WTC11 (cell line): ENCODE measurements around the gene LAMB4. TPM values are rescaled to one million over a fixed set of nuclear protein-coding genes. Genes with fewer than 3 reads are reported as not detected.

Source experiments
- ATAC-seq: fragments of 200-7000 bp; cut with Tn5 transposase; 2 replicates; pipeline ENCODE4 v1.10.0; 2021; ENCODE audit warnings: mild to moderate bottlenecking, moderate library complexity
- CTCF ChIA-PET: fragments of 300-600 bp; sonication (Branson Sonifier 250); formaldehyde crosslinking; loops from one replicate; lab custom pipeline; 2021; ENCODE audit warnings: antibody characterized with exemption; lab: Charles Lee
- POLR2A ChIA-PET: fragments of 350-600 bp; sonication (Branson Sonifier 250); formaldehyde crosslinking; loops from one replicate; lab custom pipeline; 2021; ENCODE audit warnings: antibody characterized with exemption; lab: Charles Lee
- DNase-seq: peaks from one replicate; pipeline ENCODE4 v3.0.0; 2021; ENCODE audit warnings: low spot score
- H3K27ac Mint-ChIP-seq: 2 replicates; pipeline ENCODE4 v1.8.0; 2021; ENCODE audit warnings: mixed read lengths
- H3K27me3 Mint-ChIP-seq: 2 replicates; pipeline ENCODE4 v1.8.0; 2021; ENCODE audit warnings: low read depth, mild to moderate bottlenecking, moderate library complexity, mixed read lengths
- H3K36me3 Mint-ChIP-seq: 2 replicates; pipeline ENCODE4 v1.8.0; 2021; ENCODE audit warnings: mixed read lengths
- H3K4me1 Mint-ChIP-seq: 2 replicates; pipeline ENCODE4 v1.8.0; 2022; ENCODE audit warnings: mixed read lengths
- H3K4me3 Mint-ChIP-seq: 2 replicates; pipeline ENCODE4 v1.8.0; 2021; ENCODE audit warnings: mild to moderate bottlenecking, moderate library complexity, mixed read lengths
- H3K9me3 Mint-ChIP-seq: 2 replicates; pipeline ENCODE4 v1.8.0; 2021; ENCODE audit warnings: mixed read lengths
- AR ChIP-seq: fragments of 250-450 bp; sonication (Bioruptor Pico); IDR thresholded peaks from 2 replicates; pipeline ENCODE4 v1.9.0; 2021; ENCODE audit warnings: mild to moderate bottlenecking
- ATF1 ChIP-seq: sonication (generic); formaldehyde crosslinking; IDR thresholded peaks from 2 replicates; pipeline ENCODE4 v1.8.1; 2023; ENCODE audit warnings: mild to moderate bottlenecking, moderate library complexity, missing genetic modification reagents
- ATF3 ChIP-seq: sonication (generic); formaldehyde crosslinking; conservative IDR thresholded peaks from 2 replicates; pipeline ENCODE4 v1.8.1; 2022; ENCODE audit warnings: mild to moderate bottlenecking, missing genetic modification reagents
- CBFB ChIP-seq: sonication (generic); formaldehyde crosslinking; IDR thresholded peaks from 2 replicates; pipeline ENCODE4 v1.8.1; 2022; ENCODE audit warnings: mild to moderate bottlenecking, low read depth, missing genetic modification reagents
- ERG ChIP-seq: fragments of 250-450 bp; sonication (Bioruptor Pico); IDR thresholded peaks from 2 replicates; pipeline ENCODE4 v1.8.0; 2021; ENCODE audit warnings: mild to moderate bottlenecking
- ETV6 ChIP-seq: sonication (generic); formaldehyde crosslinking; IDR thresholded peaks from 2 replicates; pipeline ENCODE4 v1.8.1; 2022; ENCODE audit warnings: mild to moderate bottlenecking, missing genetic modification reagents
- FOXJ3 ChIP-seq: sonication (generic); formaldehyde crosslinking; IDR thresholded peaks from 2 replicates; pipeline ENCODE4 v1.9.0; 2021; ENCODE audit warnings: missing genetic modification reagents, mild to moderate bottlenecking, borderline replicate concordance
- JAZF1 ChIP-seq: fragments of 250-450 bp; sonication (Bioruptor Pico); IDR thresholded peaks from 2 replicates; pipeline ENCODE4 v1.9.0; 2021; ENCODE audit warnings: moderate library complexity, mild to moderate bottlenecking, inconsistent platforms
- KAT7 ChIP-seq: sonication (generic); formaldehyde crosslinking; IDR thresholded peaks from 2 replicates; pipeline ENCODE4 v1.8.1; 2023; ENCODE audit warnings: missing genetic modification reagents, mild to moderate bottlenecking, borderline replicate concordance
- NFATC4 ChIP-seq: fragments of 250-450 bp; sonication (Bioruptor Pico); IDR thresholded peaks from 2 replicates; pipeline ENCODE4 v1.9.0; 2021; ENCODE audit warnings: mild to moderate bottlenecking
- SMAD4 ChIP-seq: sonication (generic); formaldehyde crosslinking; IDR thresholded peaks from 2 replicates; pipeline ENCODE4 v1.8.0; 2022; ENCODE audit warnings: mild to moderate bottlenecking, missing genetic modification reagents
- STAT6 ChIP-seq: sonication (generic); formaldehyde crosslinking; conservative IDR thresholded peaks from 2 replicates; pipeline ENCODE4 v1.8.1; 2023; ENCODE audit warnings: mild to moderate bottlenecking, low read depth, missing genetic modification reagents, moderate library complexity
- TEAD1 ChIP-seq: sonication (generic); formaldehyde crosslinking; IDR thresholded peaks from 2 replicates; pipeline ENCODE4 v1.8.0; 2022; ENCODE audit warnings: mild to moderate bottlenecking, missing genetic modification reagents
- TP53 ChIP-seq: sonication (generic); formaldehyde crosslinking; IDR thresholded peaks from 2 replicates; pipeline ENCODE4 v1.8.1; 2023; ENCODE audit warnings: mild to moderate bottlenecking, missing genetic modification reagents
- ZBTB21 ChIP-seq: sonication (generic); formaldehyde crosslinking; IDR thresholded peaks from 2 replicates; pipeline ENCODE4 v1.8.1; 2023; ENCODE audit warnings: mild to moderate bottlenecking, missing genetic modification reagents, borderline replicate concordance
- ZNF138 ChIP-seq: sonication (generic); formaldehyde crosslinking; conservative IDR thresholded peaks from 2 replicates; pipeline ENCODE4 v1.8.1; 2022; ENCODE audit warnings: mild to moderate bottlenecking, moderate library complexity, missing genetic modification reagents
- ZNF232 ChIP-seq: sonication (generic); formaldehyde crosslinking; IDR thresholded peaks from 2 replicates; pipeline ENCODE4 v1.8.0; 2022; ENCODE audit warnings: mild to moderate bottlenecking, missing genetic modification reagents
- ZNF425 ChIP-seq: fragments of 250-450 bp; sonication (Bioruptor Pico); conservative IDR thresholded peaks from 2 replicates; pipeline ENCODE4 v1.9.0; 2021; ENCODE audit warnings: mild to moderate bottlenecking
- ZNF532 ChIP-seq: fragments of 250-450 bp; sonication (Bioruptor Pico); IDR thresholded peaks from 2 replicates; pipeline ENCODE4 v1.9.0; 2021; ENCODE audit warnings: mild to moderate bottlenecking, borderline replicate concordance
- ZNF671 ChIP-seq: fragments of 250-450 bp; sonication (Bioruptor Pico); IDR thresholded peaks from 2 replicates; pipeline ENCODE4 v1.8.0; 2021; ENCODE audit warnings: mild to moderate bottlenecking
- total RNA-seq: library from RNA; stranded (reverse); gene quantifications from 3 replicates; pipeline ENCODE4 v1.2.3, GENCODE V29; 2021

Gene LAMB4
- total RNA-seq, 1 experiment from 2014 or later: not detected

- Mint-ChIP-seq H3K27me3 (peaks cover 38% of the 10 kb centered on the region), H3K27ac (no peak overlapping the region), H3K4me3 (no peak overlapping the region), H3K9me3 (no peaks in the 10 kb centered on the region), H3K4me1 (0 out of 2 replicates have a peak, but pooled peaks cover 3% of the 10 kb centered on the region), H3K36me3 (no peaks in the 10 kb centered on the region)
- TF ChIP-seq ERG (no peak), SMAD4 (CRISPR knock-in tag) (no peak), ZNF425 (CRISPR knock-in tag) (no peak)
- CTCF ChIA-PET: no interaction called here
- POLR2A ChIA-PET: no interaction called here
- ATAC-seq (no peak), DNase-seq (no peak)
These were observed 119.8 kb downstream of the LAMB4 start for GRCh38 chr7:108010377-108010776.

- peaks cover 7% of the 10 kb centered on the region for H3K4me1 Mint-ChIP-seq
- H3K27ac Mint-ChIP-seq: no peak overlapping the region
- H3K36me3 Mint-ChIP-seq: no peaks in the 10 kb centered on the region
- H3K27me3 Mint-ChIP-seq: peaks cover 43% of the 10 kb centered on the region
- no peak for DNase-seq
- POLR2A ChIA-PET: interaction anchor here (1.0 kb wide), 1 partner anchor 64 kb away, joined by 3 read pairs; no protein-coding TSS in a partner anchor
- CTCF ChIA-PET: no interaction called here
- H3K4me3 Mint-ChIP-seq: no peak overlapping the region
- no peak for ATAC-seq
- no peak for TF ChIP-seq AR (CRISPR knock-in tag)
- no peak for TF ChIP-seq ATF3 (CRISPR knock-in tag)
- TF ChIP-seq CBFB: no peak
- no peak for TF ChIP-seq NFATC4 (CRISPR knock-in tag)
- no peak for TF ChIP-seq ETV6 (CRISPR knock-in tag)
- H3K9me3 Mint-ChIP-seq: no peaks in the 10 kb centered on the region
These were observed 120.3 kb downstream of the LAMB4 start for GRCh38 chr7:108009873-108010272.

- Mint-ChIP-seq H3K4me1 (peaks cover 17% of the 10 kb centered on the region), H3K9me3 (no peaks in the 10 kb centered on the region), H3K27me3 (peaks cover 53% of the 10 kb centered on the region), H3K36me3 (no peaks in the 10 kb centered on the region), H3K27ac (no peak overlapping the region), H3K4me3 (no peak overlapping the region)
- DNase-seq (no peak), ATAC-seq (no peak)
- ChIA-PET CTCF (no interaction called here), POLR2A (interaction anchor here (1.0 kb wide), 1 partner anchor 63 kb away, joined by 3 read pairs; no protein-coding TSS in a partner anchor)
- no peak for TF ChIP-seq STAT6 (CRISPR knock-in tag)
- no peak for TF ChIP-seq KAT7
- no peak for TF ChIP-seq JAZF1 (CRISPR knock-in tag)
- no peak for TF ChIP-seq ZNF532 (CRISPR knock-in tag)
- no peak for TF ChIP-seq FOXJ3 (CRISPR knock-in tag)
- no peak for TF ChIP-seq ATF1 (CRISPR knock-in tag)
- no peak for TF ChIP-seq ZNF232
- no peak for TF ChIP-seq ZNF671 (CRISPR knock-in tag)
- no peak for TF ChIP-seq ZBTB21 (CRISPR knock-in tag)
- no peak for TF ChIP-seq TP53 (CRISPR knock-in tag)
- no peak for TF ChIP-seq ZNF138
- no peak for TF ChIP-seq TEAD1 (CRISPR knock-in tag)
These were observed 121.3 kb downstream of the LAMB4 start for GRCh38 chr7:108008827-108009226.
